NCI-H1105 treated with DMSO at 0.1 percent for 48 hours (cell line): ENCODE data around the gene SASH1.

Experiments
- DNase-seq: peaks from one replicate; lab custom pipeline; 2025; lab: John Stamatoyannopoulos, UW

The SASH1 gene

GRCh38 chr6:148432462-148433195, 90.0 kb downstream of the SASH1 start:
- no peak for DNase-seq

GRCh38 chr6:148435386-148435785, 92.7 kb downstream of the SASH1 start:
- no peak for DNase-seq

GRCh38 chr6:148436466-148436865, 93.8 kb downstream of the SASH1 start:
- no peak for DNase-seq

GRCh38 chr6:148438632-148439031, 96.0 kb downstream of the SASH1 start:
- no peak for DNase-seq

- no peak for DNase-seq
Measured at GRCh38 chr6:148440016-148440415, 97.4 kb downstream of the SASH1 start.

- DNase-seq, result peak; percentile 42
Measured at GRCh38 chr6:148440877-148441453, 98.3 kb downstream of the SASH1 start.

- DNase-seq, result no peak
Measured at GRCh38 chr6:148441454-148441911, 98.8 kb downstream of the SASH1 start.

GRCh38 chr6:148443798-148444560, 101.3 kb downstream of the SASH1 start:
- no peak for DNase-seq

GRCh38 chr6:148445116-148445515, 102.5 kb downstream of the SASH1 start:
- no peak for DNase-seq

- no peak for DNase-seq
Measured at GRCh38 chr6:148445620-148446019, 103.0 kb downstream of the SASH1 start.

GRCh38 chr6:148446681-148447080, 104.0 kb downstream of the SASH1 start:
- DNase-seq, result no peak

GRCh38 chr6:148447521-148448230, 105.0 kb downstream of the SASH1 start:
- DNase-seq, result no peak

- no peak for DNase-seq
Measured at GRCh38 chr6:148448369-148449012, 105.9 kb downstream of the SASH1 start.

- DNase-seq, result no peak
Measured at GRCh38 chr6:148450866-148451265, 108.2 kb downstream of the SASH1 start.

GRCh38 chr6:148451690-148452089, 109.1 kb downstream of the SASH1 start:
- DNase-seq, result no peak

GRCh38 chr6:148452876-148453275, 110.2 kb downstream of the SASH1 start:
- DNase-seq, result no peak

GRCh38 chr6:148453906-148454305, 111.3 kb downstream of the SASH1 start:
- DNase-seq, result no peak

GRCh38 chr6:148455225-148455624, 112.6 kb downstream of the SASH1 start:
- no peak for DNase-seq

- DNase-seq, result no peak
Measured at GRCh38 chr6:148455674-148456558, 113.3 kb downstream of the SASH1 start.

- no peak for DNase-seq
Measured at GRCh38 chr6:148457137-148457842, 114.7 kb downstream of the SASH1 start.
